Measurements from ENCODE around the gene APPL1.

Gene APPL1

GRCh38 chr3:57275393-57275792 is 47.9 kb downstream of the APPL1 start:
- no peak for DNase-seq

GRCh38 chr3:57278237-57278636 is 50.7 kb downstream of the APPL1 start:
- no peak for DNase-seq

- DNase-seq = no peak
Observed at GRCh38 chr3:57279685-57280084, 52.2 kb downstream of the APPL1 start.

- DNase-seq = no peak
Observed at GRCh38 chr3:57281715-57282114, 54.2 kb downstream of the APPL1 start.

GRCh38 chr3:57283334-57283733 is 55.8 kb downstream of the APPL1 start:
- no peak for DNase-seq

- DNase-seq = no peak
Observed at GRCh38 chr3:57287205-57287604, 59.7 kb downstream of the APPL1 start.

GRCh38 chr3:57288403-57288802 is 60.9 kb downstream of the APPL1 start:
- DNase-seq = no peak

- no peak for DNase-seq
Observed at GRCh38 chr3:57292159-57292896, 64.8 kb downstream of the APPL1 start, which contains the start of gene ASB14. ASB14 (minus strand) TSS chr3:57292685; CDS start chr3:57292033, 652 bp downstream.

GRCh38 chr3:57292897-57293526 is 65.5 kb downstream of the APPL1 start:
- no peak for DNase-seq

GRCh38 chr3:57298041-57298440 is 70.5 kb downstream of the APPL1 start:
- DNase-seq = peak; percentile 18

- peak; percentile 23 for DNase-seq
Observed at GRCh38 chr3:57303520-57303919, 76.0 kb downstream of the APPL1 start.

- no peak for DNase-seq
Observed at GRCh38 chr3:57309769-57310360, 82.3 kb downstream of the APPL1 start.

GRCh38 chr3:57314204-57314603 is 86.7 kb downstream of the APPL1 start:
- DNase-seq = no peak

Measured in T1000 (cell line).